A549 treated with CORT108297 at 1 μM for 4 hours (cell line): ENCODE data around the gene OR9G4. TPM values are rescaled to one million over a fixed set of nuclear protein-coding genes. Genes with fewer than 3 reads are reported as not detected.

Source experiments
- total RNA-seq: library from RNA; stranded (reverse); fragments of 200-300 nt; extraction: Qiagen RNA extraction; gene quantifications from 5 replicates; pipeline ENCODE4 v1.2.3, GENCODE V29; 2022

The OR9G4 gene
- total RNA-seq: not detected in 5 replicates

DNA sequence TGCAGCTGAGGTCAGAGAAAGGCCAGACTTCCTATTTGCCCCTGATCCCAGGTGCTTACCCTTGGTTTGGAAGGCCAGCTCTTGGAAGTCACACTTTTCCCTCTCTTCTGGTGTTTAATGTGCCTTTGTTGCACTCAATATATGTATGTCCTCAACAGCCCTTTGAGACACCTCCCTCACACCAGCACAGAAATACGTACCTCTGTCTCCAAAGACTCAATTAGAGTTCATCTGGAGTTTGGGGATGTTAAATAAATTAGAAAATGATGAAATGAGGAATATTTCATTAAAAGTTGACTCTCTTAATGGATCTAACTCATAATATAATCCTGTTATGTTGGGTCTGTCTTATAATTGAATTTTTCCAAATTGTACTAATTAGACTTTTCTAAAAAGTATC is at the start of gene OR9G4:
OR9G4 (minus strand) TSS at position 101 of the 400 bp plus-strand sequence. CDS start 4,931 bp downstream, outside the sequence.

DNA sequence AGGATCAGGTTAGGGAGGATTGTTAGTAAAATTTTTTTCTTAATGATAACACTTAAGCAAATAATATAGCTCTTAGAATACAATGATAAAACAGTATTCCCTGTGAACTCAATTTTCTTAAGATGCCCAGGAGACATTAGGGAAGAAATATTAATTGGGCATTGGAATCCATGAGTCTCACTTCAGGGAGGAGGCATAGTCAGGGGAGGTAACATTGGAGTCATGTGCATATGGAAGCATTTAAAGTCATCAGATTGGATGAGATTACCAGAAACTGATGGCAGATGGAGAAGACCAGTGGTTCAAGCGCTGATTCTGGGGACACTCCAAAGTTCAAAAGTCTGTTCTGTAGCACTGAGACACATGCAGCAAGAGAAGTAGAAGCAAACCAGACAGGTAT is 49.7 kb downstream of the OR9G4 start, which contains the start of gene OR9G1:
OR9G1 (plus strand) TSS at position 301 of the 400 bp plus-strand sequence. CDS start 1,293 bp downstream, outside the sequence.

Other genes starting within 250 kb of the OR9G4 start
- not detected in 5 replicates for gene OR5M11, start 205.4 kb downstream of the OR9G4 start, total RNA-seq
- gene OR5M10, start 171.0 kb downstream of the OR9G4 start, total RNA-seq: not detected in 5 replicates
- gene OR5M1, start 133.8 kb downstream of the OR9G4 start, total RNA-seq: not detected in 5 replicates
- gene OR5AP2, start 106.3 kb downstream of the OR9G4 start, total RNA-seq: not detected in 5 replicates
- gene OR5AR1, start 85.0 kb downstream of the OR9G4 start, total RNA-seq: not detected in 5 replicates
- not detected in 5 replicates for gene OR9G1, start 49.6 kb downstream of the OR9G4 start, total RNA-seq
- not detected in 5 replicates for gene OR5AK2, start 240.2 kb upstream of the OR9G4 start, total RNA-seq